Motor neuron (in vitro differentiated cells): ENCODE measurements around the gene GNL2. TPM values are rescaled to one million over a fixed set of nuclear protein-coding genes. Genes with fewer than 3 reads are reported as not detected.

Experiments used
- ATAC-seq, 8 experiments: fragments of 200-7000 bp; cut with Tn5 transposase; replicated peaks in 6 of 8; 2 replicates each; pipeline ENCODE4 v1.8.0; 2021; ENCODE audit warnings: mild to moderate bottlenecking in 8 of 8, moderate library complexity in 8 of 8
- H3K27ac ChIP-seq, 2 donors: fragments of 250-450 bp; sonication (Bioruptor Pico); 2 replicates each; pipeline ENCODE4 v1.9.0; 2021; ENCODE audit warnings: antibody characterized with exemption in 2 of 2, mild to moderate bottlenecking in 2 of 2, moderate library complexity in 1 of 2
- H3K4me1 ChIP-seq, 2 donors: fragments of 250-450 bp; sonication (Bioruptor Pico); replicated peaks in 1 of 2; 2 replicates each; pipeline ENCODE4 v1.6.1; 2021; ENCODE audit warnings: antibody characterized with exemption in 2 of 2, mild to moderate bottlenecking in 2 of 2, moderate library complexity in 1 of 2
- H3K4me3 ChIP-seq, 5 donors: fragments of 250-450 bp; sonication (Bioruptor Pico); 2 replicates each; pipeline ENCODE4 v1.9.0; 2021; ENCODE audit warnings: antibody characterized with exemption in 5 of 5, mild to moderate bottlenecking in 5 of 5, moderate library complexity in 4 of 5
- WGBS, 10 experiments: fragments of 450-650 bp; shearing (Covaris generic); methylation state at CpG; one replicate each; pipeline ENCODE4 v1.0.0; 2022; 5-methylcytosine and 5-hydroxymethylcytosine counted together
- in situ Hi-C, 9 experiments: fragments of 400-800 bp; cut with MboI; loops; one replicate each; pipeline ENCODE4 v1.15.0; 2021; ENCODE audit warnings: low sequenced_read_pairs in 9 of 9, low pct_unique_long_range_greater_than_20kb in 2 of 9; ENCODE audit not compliant: unreplicated experiment in 9 of 9
- total RNA-seq, 8 experiments: library from RNA; unstranded; fragments of 300-600 nt; gene quantifications; 2 replicates each; pipeline versions ENCODE4 v1.2.3 to v1.2.4, GENCODE V29; 2022

The GNL2 gene
- 100 to 1,000 TPM in 6 of 8 experiments, 10 to 100 TPM in 2; 88.4 to 226 (median 135) TPM for total RNA-seq

- in situ Hi-C loops: no loop called here
- WGBS, 10 experiments: 0 to 20% (median 0%) methylated on average over 1 to 29 of the region's 51 CpGs; no CpG with 5 or more reads in 2 of the 10 experiments
- Histone ChIP-seq H3K27ac (peak within 1 kb of the TSS; percentile 82 to 96), H3K4me3 (peak within 1 kb of the TSS; percentile 52 to 96 (median 84)), H3K4me1 (peaks cover 5 to 13% of the 10 kb centered on the region in 2 donors)
- peak; percentile 97 to 99 (median 99) for ATAC-seq
Observed at GRCh38 chr1:37595440-37596181, at the start of gene GNL2. Gene GNL2, minus strand, starts transcription at chr1:37595937. Its CDS starts 115 bp downstream, at chr1:37595822.

GRCh38 chr1:37641059-37641458, 45.3 kb upstream of the GNL2 start:
- H3K27ac ChIP-seq: no peak overlapping the region
- no peak overlapping the region for H3K4me3 ChIP-seq
- no peaks in the 10 kb centered on the region for H3K4me1 ChIP-seq
- ATAC-seq: no peak
- 20 to 100% (median 88%) methylated on average over 1 of the region's 1 CpG; no CpG with 5 or more reads in 2 of the 10 experiments for WGBS, 10 experiments
- in situ Hi-C loops: no loop called here

- Histone ChIP-seq H3K4me3 (no peak overlapping the region), H3K27ac (no peak overlapping the region), H3K4me1 (peaks cover 0 to 12% of the 10 kb centered on the region in 2 donors)
- no peak for ATAC-seq
- 18 to 62% (median 41%) methylated on average over 2 to 6 of the region's 6 CpGs; no CpG with 5 or more reads in 3 of the 10 experiments for WGBS, 10 experiments
- in situ Hi-C loops: no loop called here
Observed at GRCh38 chr1:37636435-37636834, 40.7 kb upstream of the GNL2 start.

- Histone ChIP-seq H3K4me3 (peak overlapping the region; percentile 1 to 27 (median 16)), H3K27ac (no peak overlapping the region), H3K4me1 (peaks cover 0 to 12% of the 10 kb centered on the region in 2 donors)
- WGBS, 10 experiments: 0 to 100% (median 10%) methylated on average over 1 to 11 of the region's 26 CpGs; no CpG with 5 or more reads in 2 of the 10 experiments
- no peak for ATAC-seq
- in situ Hi-C loops: no loop called here
Observed at GRCh38 chr1:37634992-37635902, 39.5 kb upstream of the GNL2 start.

GRCh38 chr1:37634244-37634991, 38.7 kb upstream of the GNL2 start, which contains the start of gene RSPO1:
Gene RSPO1, minus strand, starts transcription at chr1:37634892. Its CDS starts 5,231 bp downstream, at chr1:37629661.
- peak within 1 kb of the TSS; percentile 1 to 27 (median 16) for H3K4me3 ChIP-seq
- 0% methylated on average over 1 of the region's 72 CpGs; no CpG with 5 or more reads in 9 of the 10 experiments for WGBS, 10 experiments
- H3K27ac ChIP-seq: no peak within 1 kb of the TSS
- peak; percentile 84 to 97 (median 88) for ATAC-seq
- in situ Hi-C loops: no loop called here
- peaks cover 0 to 12% of the 10 kb centered on the region in 2 donors for H3K4me1 ChIP-seq

GRCh38 chr1:37633938-37634243, 38.2 kb upstream of the GNL2 start:
- ATAC-seq: no peak
- Histone ChIP-seq H3K4me3 (no peak overlapping the region), H3K27ac (no peak overlapping the region), H3K4me1 (peaks cover 0 to 12% of the 10 kb centered on the region in 2 donors)
- WGBS, 10 experiments: 6 to 10% methylated on average over 2 to 5 of the region's 20 CpGs; no CpG with 5 or more reads in 8 of the 10 experiments
- in situ Hi-C loops: no loop called here

- no peak for ATAC-seq
- WGBS, 10 experiments: 0 to 8% (median 7%) methylated on average over 2 to 6 of the region's 31 CpGs; no CpG with 5 or more reads in 6 of the 10 experiments
- no peak overlapping the region for H3K27ac ChIP-seq
- H3K4me3 ChIP-seq: no peak overlapping the region
- H3K4me1 ChIP-seq: peaks cover 0 to 12% of the 10 kb centered on the region in 2 donors
- in situ Hi-C loops: no loop called here
Observed at GRCh38 chr1:37633040-37633937, 37.6 kb upstream of the GNL2 start.

- no peak for ATAC-seq
- Histone ChIP-seq H3K27ac (no peak overlapping the region), H3K4me3 (no peak overlapping the region), H3K4me1 (peaks cover 0 to 12% of the 10 kb centered on the region in 2 donors)
- in situ Hi-C loops: no loop called here
- 67% methylated on average over 1 of the region's 5 CpGs; no CpG with 5 or more reads in 9 of the 10 experiments for WGBS, 10 experiments
Observed at GRCh38 chr1:37631036-37631435, 35.3 kb upstream of the GNL2 start.

- WGBS, 10 experiments: 0 to 73% (median 25%) methylated on average over 1 to 8 of the region's 15 CpGs; no CpG with 5 or more reads in 4 of the 10 experiments
- Histone ChIP-seq H3K4me1 (peaks cover 0 to 12% of the 10 kb centered on the region in 2 donors), H3K27ac (no peak overlapping the region), H3K4me3 (no peak overlapping the region)
- in situ Hi-C loops: no loop called here
- ATAC-seq: no peak
Observed at GRCh38 chr1:37630426-37631028, 34.8 kb upstream of the GNL2 start.

GRCh38 chr1:37629726-37630425, 34.1 kb upstream of the GNL2 start:
- H3K4me3 ChIP-seq: no peak overlapping the region
- no peak overlapping the region for H3K27ac ChIP-seq
- H3K4me1 ChIP-seq: peaks cover 0 to 11% of the 10 kb centered on the region in 2 donors
- in situ Hi-C loops: no loop called here
- ATAC-seq: no peak
- 0 to 94% (median 54%) methylated on average over 1 to 6 of the region's 7 CpGs; no CpG with 5 or more reads in 3 of the 10 experiments for WGBS, 10 experiments

GRCh38 chr1:37629008-37629407, 33.3 kb upstream of the GNL2 start:
- Histone ChIP-seq H3K4me1 (peaks cover 0 to 2% of the 10 kb centered on the region in 2 donors), H3K4me3 (no peak overlapping the region), H3K27ac (no peak overlapping the region)
- ATAC-seq: no peak
- in situ Hi-C loops: no loop called here
